ENCODE results near the gene PPP1R14B.

The PPP1R14B gene

GRCh38 chr11:64246871-64247728 is at the start of gene PPP1R14B:
Gene PPP1R14B, minus strand, starts transcription at chr11:64246943. Its CDS starts 270 bp downstream, at chr11:64246673.
- DNase-seq, result peak; percentile 91

GRCh38 chr11:64296236-64296635 is 49.5 kb upstream of the PPP1R14B start:
- no peak for DNase-seq

- DNase-seq, result no peak
Measured at GRCh38 chr11:64295760-64296159, 49.0 kb upstream of the PPP1R14B start.

- no peak for DNase-seq
Measured at GRCh38 chr11:64294774-64295173, 48.0 kb upstream of the PPP1R14B start.

- no peak for DNase-seq
Measured at GRCh38 chr11:64292460-64293254, 45.9 kb upstream of the PPP1R14B start.

GRCh38 chr11:64291752-64292459 is 45.2 kb upstream of the PPP1R14B start:
- no peak for DNase-seq

- DNase-seq, result no peak
Measured at GRCh38 chr11:64291262-64291751, 44.6 kb upstream of the PPP1R14B start, which contains the start of gene KCNK4. Gene KCNK4, plus strand, starts transcription at chr11:64291302. Its CDS starts 1,717 bp downstream, at chr11:64293019.

- no peak for DNase-seq
Measured at GRCh38 chr11:64290352-64291261, 43.9 kb upstream of the PPP1R14B start.

- DNase-seq, result no peak
Measured at GRCh38 chr11:64289002-64289564, 42.3 kb upstream of the PPP1R14B start.

- no peak for DNase-seq
Measured at GRCh38 chr11:64288353-64288750, 41.6 kb upstream of the PPP1R14B start.

- no peak for DNase-seq
Measured at GRCh38 chr11:64287676-64288352, 41.1 kb upstream of the PPP1R14B start.

GRCh38 chr11:64286801-64287159 is 40.0 kb upstream of the PPP1R14B start:
- DNase-seq, result no peak

GRCh38 chr11:64285885-64286800 is 39.4 kb upstream of the PPP1R14B start:
- DNase-seq, result no peak

GRCh38 chr11:64284962-64285884 is 38.5 kb upstream of the PPP1R14B start, which contains the start of gene GPR137:
Gene GPR137, plus strand, starts transcription at chr11:64285848. Its CDS starts 677 bp downstream, at chr11:64286525.
- DNase-seq, result peak; percentile 82

- peak; percentile 95 for DNase-seq
Measured at GRCh38 chr11:64284048-64284961, 37.6 kb upstream of the PPP1R14B start, which contains the start of gene BAD. Gene BAD, minus strand, starts transcription at chr11:64284665. Its CDS starts 297 bp downstream, at chr11:64284368.

- peak; percentile 71 for DNase-seq
Measured at GRCh38 chr11:64283092-64283491, 36.3 kb upstream of the PPP1R14B start.

All from NCI-H82 (cell line).